Endometrium (tissue), 2 donors: Measurements from ENCODE around the gene OXCT1.
"Not testable (repeated sequence)": the region's sequence is repeated elsewhere in the genome, so short reads cannot be mapped to it uniquely, and the experiment has no call there.

Experiments
- FAIRE-seq: peaks from 2 replicates; lab custom pipeline; 2012; peaks lifted over from hg19 to GRCh38; lab: Jason Lieb, UNC
- donor health status: control.
- donor health status: control.

Gene OXCT1

DNA sequence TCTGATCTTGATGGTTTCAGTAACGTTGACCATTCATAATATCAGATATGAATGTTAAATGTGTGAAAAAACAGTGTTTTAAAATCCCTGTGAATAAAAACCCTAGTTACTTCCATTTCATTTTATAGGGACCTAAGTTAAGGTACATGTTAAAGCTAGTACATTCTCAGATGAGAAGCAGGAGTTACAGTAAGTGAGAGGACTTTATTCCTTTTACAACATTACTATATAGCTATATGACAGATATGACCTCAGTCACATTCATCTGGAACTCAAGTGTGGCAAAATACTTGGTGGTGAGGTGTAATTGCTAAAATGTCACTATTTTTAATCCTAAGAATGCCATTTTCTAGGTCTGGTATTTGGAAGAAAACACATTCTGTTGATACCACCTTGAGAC lies 96.4 kb downstream of the OXCT1 start:
- no peak for FAIRE-seq

DNA sequence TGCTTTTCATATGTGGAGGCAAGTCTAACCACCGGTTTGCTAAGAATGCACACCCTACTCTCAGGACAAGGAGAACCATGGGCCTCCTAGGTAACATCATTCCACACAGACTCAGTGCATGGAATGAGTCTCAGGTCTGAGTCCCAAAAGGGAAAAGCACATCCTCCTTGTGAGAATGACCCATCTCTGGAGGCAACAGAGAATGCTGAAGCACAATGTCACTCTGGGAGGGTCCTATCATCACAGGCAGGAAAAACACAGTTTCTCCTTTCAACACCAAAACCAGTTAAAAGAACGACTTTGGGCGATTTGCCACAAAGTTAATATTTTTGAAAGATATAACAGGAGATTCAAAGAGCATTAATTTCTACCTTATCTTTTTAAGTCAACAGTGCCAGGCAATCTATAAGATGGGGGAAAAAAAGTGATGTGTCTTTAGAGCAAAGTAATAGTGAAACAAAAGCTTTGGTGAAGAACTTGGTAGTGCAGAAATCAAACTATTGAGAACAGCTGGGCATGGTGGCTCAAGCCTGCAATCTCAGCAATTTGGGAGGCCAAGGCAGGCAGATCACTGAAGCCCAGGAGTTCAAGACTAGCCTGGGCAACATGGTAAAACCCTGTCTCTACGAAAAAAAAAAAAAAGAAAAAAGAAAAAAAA lies 97.3 kb downstream of the OXCT1 start:
- FAIRE-seq, result no peak

GRCh38 chr5:41772056-41772455 lies 98.2 kb downstream of the OXCT1 start:
- no peak for FAIRE-seq

DNA sequence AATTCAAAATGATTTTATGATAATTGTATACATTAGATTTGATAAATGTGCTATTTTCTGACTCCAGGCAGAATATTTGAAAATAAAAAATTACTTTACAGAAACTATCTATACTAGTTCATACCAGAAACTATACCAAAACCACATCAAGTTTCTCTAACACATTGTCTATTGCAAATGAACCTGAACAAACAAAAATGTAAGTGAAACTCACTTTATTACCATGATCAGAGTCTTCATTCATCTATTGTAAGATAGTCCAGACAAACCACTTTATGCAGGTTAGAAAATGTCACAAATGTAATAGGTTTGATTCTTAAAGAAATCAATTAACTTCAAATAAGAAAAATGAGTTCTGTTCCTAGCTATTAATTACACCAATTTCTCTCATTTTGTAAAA lies 99.4 kb downstream of the OXCT1 start:
- FAIRE-seq, result no peak

DNA sequence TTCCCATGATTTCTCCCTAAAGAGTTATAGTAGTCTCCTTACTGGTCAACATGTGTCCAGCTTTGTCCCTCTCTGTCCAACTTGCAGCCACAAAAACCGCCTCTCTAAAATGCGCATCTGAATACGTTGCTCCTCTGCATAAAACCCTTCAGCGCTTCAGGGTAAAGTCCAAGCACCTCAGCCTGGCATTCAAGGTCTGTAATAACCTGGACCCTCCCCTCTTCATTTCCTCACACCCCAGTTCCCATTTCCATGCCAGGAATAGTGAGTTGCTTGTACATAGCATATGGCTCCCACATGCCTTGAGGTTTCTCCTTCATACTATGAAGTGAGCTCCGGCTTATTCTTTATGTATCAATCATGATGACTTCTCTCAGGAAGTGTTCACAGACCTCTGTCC lies 101.5 kb downstream of the OXCT1 start:
- FAIRE-seq, result no peak

GRCh38 chr5:41764650-41765049 lies 105.6 kb downstream of the OXCT1 start:
- no peak for FAIRE-seq

GRCh38 chr5:41763574-41763973 lies 106.7 kb downstream of the OXCT1 start:
- no peak for FAIRE-seq

- no peak for FAIRE-seq
Measured at GRCh38 chr5:41763081-41763480, 107.1 kb downstream of the OXCT1 start.

DNA sequence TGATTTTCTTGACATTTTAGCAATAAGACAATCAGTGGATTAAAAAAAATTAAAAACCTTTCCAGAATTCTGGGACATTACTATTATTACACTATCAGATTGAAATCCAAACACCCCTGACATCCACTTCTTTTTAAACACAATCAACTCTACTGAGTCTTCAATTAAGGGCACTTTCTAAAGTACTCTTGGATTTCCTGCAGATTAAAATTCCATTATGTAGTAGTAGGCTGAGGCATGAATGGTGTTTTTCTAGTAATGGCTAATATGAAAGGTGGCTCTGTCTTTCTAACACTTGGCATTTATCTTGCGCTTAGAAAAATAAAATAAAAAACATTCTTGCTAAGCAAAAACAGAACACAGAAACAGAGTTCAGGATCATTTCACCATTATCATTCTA lies 107.8 kb downstream of the OXCT1 start:
- no peak for FAIRE-seq

DNA sequence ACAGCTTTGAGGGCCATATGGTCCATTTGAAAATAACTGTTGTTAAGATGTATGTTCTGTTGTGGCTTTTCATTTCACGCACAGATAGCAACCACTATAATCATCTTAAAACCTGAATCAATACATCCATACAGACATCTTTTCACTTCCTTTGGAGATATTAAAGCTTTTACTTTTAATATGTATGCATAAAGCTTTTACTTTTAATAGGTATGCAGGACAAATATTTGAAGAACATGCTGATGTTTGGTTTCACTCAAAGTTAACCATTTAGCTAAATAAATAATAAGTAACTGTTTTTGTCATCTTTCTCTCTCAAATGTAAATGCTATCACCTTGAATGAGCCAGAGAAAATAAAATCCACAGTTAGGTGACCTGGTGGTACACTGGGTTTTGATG lies 108.6 kb downstream of the OXCT1 start:
- FAIRE-seq, result no peak

GRCh38 chr5:41755705-41756104 lies 114.5 kb downstream of the OXCT1 start:
- no peak for FAIRE-seq

- FAIRE-seq, result no peak
Measured at GRCh38 chr5:41754857-41755256, 115.4 kb downstream of the OXCT1 start.

- no peak for FAIRE-seq
Measured at GRCh38 chr5:41751867-41752266, 118.4 kb downstream of the OXCT1 start.

- FAIRE-seq, result no peak
Measured at GRCh38 chr5:41748631-41749030, 121.6 kb downstream of the OXCT1 start.

DNA sequence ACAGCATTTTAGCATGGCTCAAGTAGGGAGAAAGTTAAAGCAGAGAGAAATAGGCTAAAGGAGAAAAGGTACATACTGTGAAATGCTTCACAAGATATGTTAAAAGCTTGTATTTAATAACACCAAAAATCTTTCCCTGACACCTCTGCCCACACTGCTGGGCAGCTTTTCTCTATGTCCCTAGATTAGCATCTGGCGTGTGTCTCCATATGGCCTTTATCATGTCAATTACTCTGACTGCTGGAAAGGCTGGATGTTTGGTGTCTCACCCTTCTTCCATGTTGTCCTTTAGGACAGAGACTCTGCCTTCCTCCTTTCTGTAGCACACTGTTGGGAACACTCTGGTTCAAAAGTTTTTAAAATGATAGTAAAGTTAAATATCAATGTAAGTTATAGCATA lies 122.5 kb downstream of the OXCT1 start:
- no peak for FAIRE-seq

DNA sequence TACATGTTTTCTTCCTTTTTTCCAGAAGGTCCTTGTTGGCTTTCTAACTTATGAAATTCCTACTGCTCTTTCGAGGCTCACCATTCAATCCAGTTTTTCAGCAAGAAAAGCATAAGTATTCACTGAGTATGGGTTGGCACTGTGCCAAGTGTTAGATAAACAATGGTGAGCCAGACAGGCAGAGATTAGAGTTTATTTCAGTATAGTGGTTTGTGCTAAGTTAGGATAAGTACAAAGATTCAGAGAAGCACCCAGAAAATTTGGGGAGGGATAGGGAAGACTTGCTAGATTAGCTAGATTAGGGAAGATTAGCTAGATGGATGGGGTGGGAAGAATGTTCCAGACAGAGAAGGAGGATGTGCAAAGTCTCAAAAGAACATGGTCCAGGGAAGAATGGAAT lies 122.9 kb downstream of the OXCT1 start:
- FAIRE-seq, result no peak

GRCh38 chr5:41742608-41743007 lies 127.6 kb downstream of the OXCT1 start:
- FAIRE-seq, result not testable (repeated sequence)

GRCh38 chr5:41738710-41739354 lies 131.4 kb downstream of the OXCT1 start:
- FAIRE-seq, result no peak

DNA sequence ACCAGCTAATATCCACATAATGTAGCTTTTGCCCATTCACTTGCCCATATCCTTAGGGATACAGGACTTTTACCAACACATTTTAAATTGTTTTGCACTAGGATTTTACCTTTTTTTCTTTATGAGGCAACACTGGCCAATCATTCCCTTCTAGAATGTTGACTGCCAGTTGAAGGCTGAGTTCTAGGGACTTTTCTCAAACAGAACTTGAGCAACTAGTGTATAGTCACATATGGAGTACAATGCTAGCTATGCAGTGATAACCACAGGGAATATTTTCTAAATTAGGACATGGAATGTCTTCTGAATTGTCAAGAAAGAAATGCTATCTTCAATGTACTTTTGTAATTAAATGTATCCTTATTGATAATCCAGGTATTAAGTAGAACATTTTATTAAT lies 133.6 kb downstream of the OXCT1 start:
- no peak for FAIRE-seq

DNA sequence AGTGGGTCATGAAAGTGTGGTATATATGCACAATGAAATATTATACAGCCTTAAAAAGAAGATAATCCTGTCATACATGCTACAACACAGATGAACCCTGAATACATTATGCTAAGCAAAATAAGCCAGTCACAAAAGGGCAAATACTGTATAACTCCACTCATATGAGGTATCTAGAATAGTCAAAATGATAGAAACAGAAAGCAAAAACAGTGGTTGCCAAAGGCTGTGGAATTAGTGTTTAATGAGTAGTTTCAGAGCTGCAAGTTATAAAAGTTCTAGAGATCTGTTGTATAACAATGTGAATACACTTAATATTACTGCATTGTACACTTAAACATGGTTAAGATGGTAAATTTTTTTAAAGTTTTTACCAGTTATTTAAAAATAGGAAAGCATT lies 135.0 kb downstream of the OXCT1 start:
- FAIRE-seq, result no peak

DNA sequence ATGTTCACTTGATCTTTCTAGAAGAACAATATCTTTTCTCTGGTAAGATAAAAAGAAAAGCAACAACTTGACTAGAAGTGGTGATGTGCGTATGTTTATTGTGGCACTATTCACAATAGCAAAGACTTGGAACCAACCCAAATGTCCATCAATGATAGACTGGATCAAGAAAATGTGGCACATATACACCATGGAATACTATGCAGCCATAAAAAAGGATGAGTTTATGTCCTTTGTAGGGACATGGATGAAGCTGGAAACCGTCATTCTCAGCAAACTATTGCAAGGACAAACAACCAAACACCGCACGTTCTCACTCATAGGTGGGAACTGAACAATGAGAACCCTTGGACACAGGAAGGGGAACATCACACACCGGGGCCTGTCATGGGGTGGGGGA lies 140.8 kb downstream of the OXCT1 start:
- FAIRE-seq, result not testable (repeated sequence)

DNA sequence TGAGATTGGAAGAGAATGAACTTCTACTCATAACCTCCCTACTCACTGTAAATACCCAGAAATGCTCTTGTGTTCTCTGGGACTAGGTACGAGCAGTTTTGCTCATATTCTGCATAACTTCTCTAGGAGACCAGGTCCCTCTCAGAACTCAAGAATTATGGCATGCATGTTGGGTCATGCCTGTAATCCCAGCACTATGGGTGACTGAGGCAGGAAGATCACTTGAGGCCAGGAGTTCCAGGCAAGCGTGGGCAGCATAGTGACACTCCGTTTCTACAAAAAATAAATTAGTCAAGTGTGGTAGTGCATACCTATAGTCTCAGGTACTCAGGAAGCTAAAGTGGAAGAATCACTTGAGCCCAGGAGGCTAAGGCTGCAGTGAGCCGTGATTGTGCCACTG lies 141.9 kb downstream of the OXCT1 start:
- no peak for FAIRE-seq

DNA sequence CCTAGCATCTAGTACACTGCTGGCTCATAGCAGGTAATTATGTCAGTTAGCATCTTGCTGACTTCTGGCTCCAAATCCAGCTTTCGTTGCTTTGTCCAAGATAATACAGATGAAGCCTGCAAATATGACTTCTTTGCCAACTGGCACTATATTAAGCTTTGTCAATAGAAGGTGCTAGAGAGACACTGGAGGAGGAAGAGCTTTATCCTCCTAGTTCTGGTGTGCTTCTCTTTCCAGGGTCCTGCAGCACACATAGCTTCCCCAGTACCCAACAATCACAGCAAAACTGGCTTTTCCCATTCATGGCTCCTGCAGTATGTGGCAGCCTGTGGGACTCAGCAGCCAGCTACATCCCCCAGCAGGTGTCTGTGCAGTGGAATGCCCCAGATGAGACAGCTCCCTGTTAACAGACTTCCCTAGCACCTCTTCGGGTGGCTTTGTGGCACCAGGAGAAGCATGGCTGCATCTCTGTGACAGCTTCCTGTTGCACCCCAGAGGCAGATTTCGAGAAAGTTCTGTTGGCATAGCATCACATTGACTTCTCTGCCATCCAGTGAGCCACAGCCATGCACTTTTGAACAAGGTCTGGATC lies 147.8 kb downstream of the OXCT1 start:
- FAIRE-seq, result no peak

DNA sequence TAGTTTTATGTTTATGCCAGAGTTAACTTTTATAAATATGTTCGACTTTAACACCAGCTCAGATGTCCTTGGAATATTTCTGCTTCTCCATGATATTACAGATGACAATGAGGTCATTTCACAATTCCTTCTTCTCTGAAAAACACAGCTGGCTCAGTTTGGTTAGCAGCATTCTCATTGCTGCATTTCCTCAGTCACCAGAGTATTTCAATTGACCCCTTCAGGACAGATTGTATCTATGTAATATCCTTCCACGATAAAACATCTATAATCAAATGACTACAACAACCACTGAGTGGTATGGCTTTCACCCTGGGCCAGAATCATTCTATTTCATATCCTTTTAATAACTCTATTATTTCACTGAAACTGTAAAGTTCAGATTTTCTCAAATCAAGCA lies 148.7 kb downstream of the OXCT1 start:
- no peak for FAIRE-seq
